Retinal pigment epithelial cell (primary cell): ENCODE measurements around the gene KCNC1.

ENCODE experiments used
- DNase-seq: peaks from one replicate; pipeline ENCODE4 v3.0.0-alpha.2; 2010; ENCODE audit warnings: low read depth
- H3K4me3 ChIP-seq: 2 replicates; pipeline ENCODE4 v1.5.1; 2011; ENCODE audit warnings: mild to moderate bottlenecking, low read length, control low read depth, moderate library complexity
- TF ChIP-seq, protein P1 (sequence below): conservative IDR thresholded peaks from 2 replicates; pipeline ENCODE4 v1.5.1; 2011; ENCODE audit warnings: low read depth, low read length, control low read depth, inconsistent platforms

Gene KCNC1

DNA sequence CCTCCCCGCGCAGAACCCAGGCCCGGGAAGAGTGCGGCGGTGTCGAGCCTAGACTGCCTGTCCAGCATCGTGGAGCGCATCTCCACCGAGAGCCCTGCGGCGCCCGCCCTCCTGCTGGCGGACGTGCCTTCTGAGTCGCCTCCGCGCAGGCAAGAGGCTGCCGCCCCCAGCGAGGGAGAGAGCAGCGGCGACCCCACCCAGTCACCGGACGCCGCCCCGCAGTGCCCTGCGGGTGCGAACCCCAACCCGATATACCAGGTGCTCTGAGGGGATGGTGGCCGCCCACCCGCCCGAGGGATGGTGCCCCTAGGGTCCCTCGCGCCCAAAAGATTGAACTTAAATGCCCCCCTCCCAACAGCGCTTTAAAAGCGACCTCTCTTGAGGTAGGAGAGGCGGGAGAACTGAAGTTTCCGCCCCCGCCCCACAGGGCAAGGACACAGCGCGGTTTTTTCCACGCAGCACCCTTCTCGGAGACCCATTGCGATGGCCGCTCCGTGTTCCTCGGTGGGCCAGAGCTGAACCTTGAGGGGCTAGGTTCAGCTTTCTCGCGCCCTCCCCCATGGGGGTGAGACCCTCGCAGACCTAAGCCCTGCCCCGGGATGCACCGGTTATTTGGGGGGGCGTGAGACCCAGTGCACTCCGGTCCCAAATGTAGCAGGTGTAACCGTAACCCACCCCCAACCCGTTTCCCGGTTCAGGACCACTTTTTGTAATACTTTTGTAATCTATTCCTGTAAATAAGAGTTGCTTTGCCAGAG is 13.2 kb upstream of the KCNC1 start:
- H3K4me3 ChIP-seq = peak overlapping the region; percentile 50
- TF ChIP-seq, protein P1, sequence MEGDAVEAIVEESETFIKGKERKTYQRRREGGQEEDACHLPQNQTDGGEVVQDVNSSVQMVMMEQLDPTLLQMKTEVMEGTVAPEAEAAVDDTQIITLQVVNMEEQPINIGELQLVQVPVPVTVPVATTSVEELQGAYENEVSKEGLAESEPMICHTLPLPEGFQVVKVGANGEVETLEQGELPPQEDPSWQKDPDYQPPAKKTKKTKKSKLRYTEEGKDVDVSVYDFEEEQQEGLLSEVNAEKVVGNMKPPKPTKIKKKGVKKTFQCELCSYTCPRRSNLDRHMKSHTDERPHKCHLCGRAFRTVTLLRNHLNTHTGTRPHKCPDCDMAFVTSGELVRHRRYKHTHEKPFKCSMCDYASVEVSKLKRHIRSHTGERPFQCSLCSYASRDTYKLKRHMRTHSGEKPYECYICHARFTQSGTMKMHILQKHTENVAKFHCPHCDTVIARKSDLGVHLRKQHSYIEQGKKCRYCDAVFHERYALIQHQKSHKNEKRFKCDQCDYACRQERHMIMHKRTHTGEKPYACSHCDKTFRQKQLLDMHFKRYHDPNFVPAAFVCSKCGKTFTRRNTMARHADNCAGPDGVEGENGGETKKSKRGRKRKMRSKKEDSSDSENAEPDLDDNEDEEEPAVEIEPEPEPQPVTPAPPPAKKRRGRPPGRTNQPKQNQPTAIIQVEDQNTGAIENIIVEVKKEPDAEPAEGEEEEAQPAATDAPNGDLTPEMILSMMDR = no peak
- DNase-seq = no peak

DNA sequence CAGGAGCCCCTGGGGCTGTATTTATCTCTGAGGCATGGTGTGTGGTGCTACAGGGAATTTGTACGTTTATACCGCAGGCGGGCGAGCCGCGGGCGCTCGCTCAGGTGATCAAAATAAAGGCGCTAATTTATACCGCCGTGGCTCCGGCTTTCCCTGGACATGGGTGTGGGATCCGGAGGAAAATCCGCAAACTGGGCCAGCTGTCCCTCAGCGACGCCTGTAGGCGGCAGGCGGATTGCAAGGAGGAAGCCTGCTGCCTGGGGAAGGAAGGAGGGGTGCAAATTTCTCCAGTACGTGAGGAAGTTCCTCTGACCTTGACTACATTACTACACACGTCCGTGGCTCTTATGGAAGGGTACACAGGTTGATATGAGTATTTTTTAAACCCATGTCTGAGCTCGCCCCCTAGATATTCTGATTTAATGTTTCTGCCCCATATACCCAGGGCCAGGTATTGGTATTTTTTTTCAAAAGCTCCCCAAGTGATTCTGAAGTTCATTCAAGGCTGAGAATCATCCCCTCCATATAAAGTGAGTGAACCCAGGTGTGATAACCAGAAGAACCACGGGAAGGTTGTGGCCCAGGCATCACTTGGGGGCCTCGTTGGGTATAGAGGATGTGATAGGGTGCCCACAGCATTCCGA is 12.5 kb upstream of the KCNC1 start:
- peak overlapping the region; percentile 50 for H3K4me3 ChIP-seq
- TF ChIP-seq, protein P1 = peak; percentile 90
- no peak for DNase-seq

DNA sequence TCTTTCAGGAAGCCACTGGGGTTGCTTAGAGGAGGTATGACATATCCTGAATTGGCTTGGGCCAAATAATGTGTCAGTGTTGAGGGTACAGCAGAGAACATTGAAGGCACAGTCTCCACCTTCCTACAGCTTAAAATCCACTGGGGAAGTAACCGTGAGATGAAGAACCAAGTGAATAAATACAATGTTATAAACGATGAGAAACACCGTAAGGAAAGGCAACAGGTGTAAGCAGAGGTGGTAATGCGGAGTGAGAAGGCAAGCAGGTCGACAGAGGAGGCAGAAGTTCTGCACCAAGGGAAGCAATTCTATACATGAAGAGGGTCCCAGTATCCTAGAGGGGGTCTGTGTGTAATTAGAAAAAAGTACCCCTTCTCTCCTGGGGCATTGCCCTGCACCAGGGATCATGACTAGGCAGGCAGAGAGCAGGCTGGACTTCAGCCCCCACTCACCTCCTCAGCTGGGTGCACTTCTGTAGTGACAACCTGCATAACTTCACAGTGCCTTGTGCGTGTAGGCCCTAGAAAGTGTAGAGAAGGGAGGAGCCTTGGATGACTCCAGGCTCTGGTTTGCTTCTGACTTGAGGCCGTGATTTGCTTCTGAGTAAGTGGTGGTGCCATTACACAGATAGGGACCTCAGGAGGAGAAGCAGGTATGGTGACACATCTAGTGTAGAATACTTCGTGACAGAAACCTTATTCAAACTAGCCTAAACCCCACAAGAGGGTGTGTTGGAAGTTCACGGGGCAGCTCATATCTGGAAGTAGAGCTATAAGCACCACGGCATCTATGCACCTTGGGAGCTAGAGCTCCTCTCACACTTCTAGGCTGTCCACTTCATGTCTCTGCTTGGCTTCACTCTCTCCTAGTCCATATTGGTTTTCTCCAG is 10.3 kb upstream of the KCNC1 start:
- TF ChIP-seq, protein P1 = no peak
- DNase-seq = no peak
- no peak overlapping the region for H3K4me3 ChIP-seq

DNA sequence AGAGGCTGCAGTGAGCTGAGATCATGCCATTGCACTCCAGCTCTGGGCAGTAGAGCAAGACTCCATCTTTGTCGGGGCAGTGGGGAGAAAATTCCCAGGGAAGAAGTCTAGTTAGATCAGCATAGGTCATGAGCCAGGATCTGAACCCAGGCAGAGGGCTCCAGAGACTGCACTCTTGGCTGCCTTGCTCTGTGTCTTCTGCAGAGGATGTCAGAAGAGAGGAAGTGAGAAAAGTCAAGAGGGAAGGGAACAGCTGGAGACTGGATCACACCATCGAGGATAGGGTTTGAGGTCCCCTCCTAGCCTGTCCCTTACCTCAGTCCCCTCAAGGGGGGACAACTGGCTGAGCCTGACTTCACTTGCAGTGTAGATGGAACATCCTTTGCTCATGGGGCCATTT is 9.4 kb upstream of the KCNC1 start:
- no peak overlapping the region for H3K4me3 ChIP-seq
- TF ChIP-seq, protein P1 = no peak
- no peak for DNase-seq

DNA sequence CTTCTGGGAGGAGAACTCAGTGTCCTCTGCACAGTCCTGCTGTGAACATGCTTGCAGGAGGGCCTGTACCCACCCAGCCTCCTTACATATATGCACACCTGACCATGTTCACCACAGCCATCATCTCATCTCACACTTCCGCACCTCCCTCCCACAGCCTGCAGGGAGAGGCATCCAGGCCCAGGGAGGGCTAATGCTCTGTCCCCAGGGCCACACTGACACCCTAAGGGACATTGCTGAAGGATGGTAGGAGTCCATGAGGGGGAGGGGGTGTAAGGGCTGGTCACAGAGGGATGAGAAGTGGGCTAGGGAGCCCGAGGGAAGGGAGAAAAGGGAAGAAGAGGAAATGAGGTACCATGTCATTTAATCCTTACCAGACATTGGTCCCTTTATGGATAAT is 4.4 kb upstream of the KCNC1 start:
- no peak for DNase-seq

DNA sequence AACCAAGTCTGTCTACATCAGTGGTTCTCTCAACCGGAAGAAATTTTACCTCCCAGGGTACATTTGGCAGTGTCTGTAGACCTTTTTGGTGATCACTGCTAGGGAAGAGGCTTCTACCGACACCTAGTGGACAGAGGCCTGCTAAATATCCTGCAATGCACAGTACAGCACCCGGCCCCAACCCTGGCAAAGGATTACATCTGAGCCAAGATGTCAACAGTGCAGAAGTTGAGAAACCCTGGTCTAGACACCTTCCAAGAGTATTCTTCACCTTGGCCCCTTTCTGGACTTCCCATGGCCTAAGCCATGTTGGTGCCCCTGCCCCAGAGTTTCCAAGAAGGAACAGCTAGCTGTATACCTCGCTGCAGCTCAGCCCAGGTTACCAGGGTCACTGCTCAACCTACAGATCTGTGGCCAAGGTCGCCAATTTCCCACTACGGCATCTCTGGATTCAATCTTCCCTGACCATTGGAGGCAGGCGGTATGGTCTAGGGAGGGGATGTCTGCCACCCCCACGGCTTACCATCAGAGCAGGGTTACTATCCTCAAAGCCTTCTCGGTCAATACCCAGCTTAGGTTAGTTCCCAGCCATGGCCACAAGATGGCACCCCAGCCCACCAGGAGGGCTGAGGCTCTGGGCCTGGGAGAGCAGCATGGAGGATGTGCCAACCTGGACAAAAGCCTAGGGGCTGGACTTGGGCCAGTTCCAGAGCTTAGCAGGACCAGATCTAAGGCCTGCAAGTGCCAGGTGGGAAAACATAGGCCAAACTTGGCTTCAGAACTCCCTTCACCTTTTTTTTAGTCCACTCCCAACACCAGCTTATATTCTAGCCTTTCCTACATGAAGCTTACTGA is 3.7 kb upstream of the KCNC1 start:
- TF ChIP-seq, protein P1 = peak; percentile 98
- DNase-seq = peak; percentile 51
- no peak overlapping the region for H3K4me3 ChIP-seq

More for the DNA sequence above, 4.4 kb upstream of the KCNC1 start:
- TF ChIP-seq, protein P1 = no peak
- no peak overlapping the region for H3K4me3 ChIP-seq
